ENCODE measurements around the gene TANC1.

The TANC1 gene

GRCh38 chr2:158968396-158969161 is at the start of gene TANC1:
Gene TANC1, plus strand, starts transcription at chr2:158968640. Its CDS starts 97,271 bp downstream, at chr2:159065911.
- peak; percentile 88 to 90 for DNase-seq
- TF ChIP-seq POLR2A (IDR thresholded peaks at IDR 0.05; ENCODE audit: low read length) = peak; percentile 80
- no peak for TF ChIP-seq GATA1 (IDR thresholded peaks at IDR 0.05; ENCODE audit: low read depth, low read length)

DNA sequence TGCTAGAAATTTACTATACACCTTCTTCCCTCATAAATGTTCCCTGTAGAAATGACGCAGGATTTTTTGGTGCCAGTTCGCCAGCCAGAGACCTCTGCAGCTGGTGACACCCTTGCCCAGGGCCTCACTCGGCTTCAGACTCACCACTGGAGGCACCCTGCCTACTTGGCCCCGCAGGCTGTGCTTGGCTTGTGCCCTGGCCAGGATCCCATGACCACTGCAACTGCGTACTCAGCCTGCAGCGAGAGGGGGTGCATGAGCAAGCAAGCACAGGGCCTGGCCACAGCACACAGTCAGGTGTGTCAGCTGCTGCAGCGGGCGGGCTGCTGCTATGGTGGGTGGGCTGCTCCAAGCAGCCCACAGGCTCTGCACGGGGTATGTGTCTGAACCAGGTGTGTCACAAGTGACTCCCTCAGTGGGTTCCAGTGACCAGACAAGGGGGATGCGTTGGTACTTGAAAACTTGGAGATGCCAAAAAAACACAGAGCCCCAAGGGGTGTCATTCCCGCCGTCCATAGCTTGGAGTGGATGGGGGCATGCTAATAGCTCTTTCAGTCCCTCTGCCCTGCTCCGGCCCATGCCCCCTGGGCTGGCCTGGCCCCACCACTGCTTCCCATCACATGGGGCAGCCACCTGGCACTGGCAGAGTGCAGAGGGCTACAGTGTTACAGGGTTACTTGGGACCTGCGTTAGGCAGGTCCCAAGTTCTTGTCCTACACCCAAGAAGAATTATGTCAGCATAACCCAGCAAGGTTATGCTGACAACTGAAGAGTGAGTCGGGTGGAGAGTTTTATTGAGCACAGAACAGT is 46.6 kb upstream of the TANC1 start:
- TF ChIP-seq GATA1 (IDR thresholded peaks at IDR 0.05; ENCODE audit: low read depth, low read length) = no peak
- TF ChIP-seq POLR2A (IDR thresholded peaks at IDR 0.05; ENCODE audit: low read length) = no peak
- DNase-seq = no peak

GRCh38 chr2:158922601-158923000 is 45.8 kb upstream of the TANC1 start:
- DNase-seq = no peak
- TF ChIP-seq POLR2A (IDR thresholded peaks at IDR 0.05; ENCODE audit: low read length) = no peak
- TF ChIP-seq GATA1 (IDR thresholded peaks at IDR 0.05; ENCODE audit: low read depth, low read length) = no peak

DNA sequence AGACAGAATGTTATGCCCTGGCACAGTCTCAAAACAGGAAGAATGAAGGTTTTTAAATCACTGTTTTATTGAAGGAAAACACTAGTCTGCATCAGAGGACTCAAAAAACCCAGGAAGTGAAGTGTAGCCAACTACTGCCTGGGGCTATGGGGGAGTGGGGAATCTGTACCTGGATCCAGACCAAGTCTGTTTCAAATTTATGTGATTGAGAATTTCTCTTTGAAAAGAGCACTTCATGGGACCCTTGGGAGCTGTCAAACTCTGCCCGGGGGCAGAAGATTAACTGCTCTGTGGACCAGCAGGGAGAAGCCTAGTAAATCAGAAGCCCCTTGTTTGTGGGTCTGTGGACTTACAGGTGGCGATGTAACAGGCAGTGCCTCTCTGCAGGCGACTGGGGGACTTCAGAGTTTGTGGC is 45.3 kb upstream of the TANC1 start:
- DNase-seq = no peak
- TF ChIP-seq GATA1 (IDR thresholded peaks at IDR 0.05; ENCODE audit: low read depth, low read length) (no peak), POLR2A (IDR thresholded peaks at IDR 0.05; ENCODE audit: low read length) (no peak)

GRCh38 chr2:158923641-158924040 is 44.8 kb upstream of the TANC1 start:
- DNase-seq = no peak
- TF ChIP-seq GATA1 (IDR thresholded peaks at IDR 0.05; ENCODE audit: low read depth, low read length) (no peak), POLR2A (IDR thresholded peaks at IDR 0.05; ENCODE audit: low read length) (no peak)

GRCh38 chr2:158926478-158926948 is 41.9 kb upstream of the TANC1 start:
- no peak for TF ChIP-seq GATA1 (IDR thresholded peaks at IDR 0.05; ENCODE audit: low read depth, low read length)
- no peak for TF ChIP-seq POLR2A (IDR thresholded peaks at IDR 0.05; ENCODE audit: low read length)
- DNase-seq = no peak

GRCh38 chr2:158928515-158928914 is 39.9 kb upstream of the TANC1 start:
- DNase-seq = no peak
- TF ChIP-seq POLR2A (IDR thresholded peaks at IDR 0.05; ENCODE audit: low read length) (no peak), GATA1 (IDR thresholded peaks at IDR 0.05; ENCODE audit: low read depth, low read length) (no peak)

DNA sequence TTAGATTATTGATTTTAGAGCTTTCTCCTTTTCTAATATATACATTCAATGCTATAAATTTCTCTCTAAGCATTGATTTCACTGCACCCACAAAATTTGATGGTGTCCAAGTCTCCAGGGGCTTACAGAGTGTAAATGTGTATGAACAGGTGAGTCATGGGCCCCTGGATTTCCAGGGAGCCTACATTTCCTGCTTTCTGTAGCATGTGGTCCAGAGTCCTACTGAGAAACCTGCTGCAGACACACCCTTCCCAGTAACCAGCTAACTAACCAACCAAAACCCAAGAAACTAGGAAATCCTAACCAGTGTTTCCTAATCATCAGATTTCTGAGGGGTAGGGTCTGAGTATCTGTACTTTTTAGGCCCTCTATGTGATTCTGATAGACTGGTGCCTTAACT is 39.5 kb upstream of the TANC1 start:
- TF ChIP-seq GATA1 (IDR thresholded peaks at IDR 0.05; ENCODE audit: low read depth, low read length) = no peak
- no peak for TF ChIP-seq POLR2A (IDR thresholded peaks at IDR 0.05; ENCODE audit: low read length)
- DNase-seq = no peak

GRCh38 chr2:158931572-158931971 is 36.9 kb upstream of the TANC1 start:
- DNase-seq = no peak

DNA sequence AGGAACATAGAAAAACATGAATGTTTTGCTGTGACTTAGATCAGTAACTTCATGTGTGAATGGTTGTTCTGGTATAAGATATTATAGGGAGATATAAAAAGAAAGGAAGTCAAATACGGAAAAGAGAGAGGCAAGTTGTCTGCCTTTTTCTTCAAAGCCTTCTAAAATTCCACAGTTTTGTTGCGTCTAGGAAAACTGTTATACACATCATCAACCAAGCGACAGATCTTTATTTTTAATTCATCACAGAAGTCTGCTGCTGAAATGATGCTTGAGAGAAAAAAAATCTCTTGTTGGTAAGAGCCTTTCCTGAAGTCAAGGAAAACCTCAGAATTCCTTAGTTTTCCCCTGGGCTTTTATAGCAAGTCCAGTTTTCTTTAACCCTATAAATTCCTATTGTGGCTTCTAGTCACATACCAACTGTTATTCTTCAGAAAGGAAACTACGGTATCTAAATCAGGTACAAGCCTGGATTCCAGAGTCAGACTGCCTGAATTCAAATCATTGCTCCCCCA is 36.3 kb upstream of the TANC1 start:
- TF ChIP-seq GATA1 (IDR thresholded peaks at IDR 0.05; ENCODE audit: low read depth, low read length) (no peak), POLR2A (IDR thresholded peaks at IDR 0.05; ENCODE audit: low read length) (no peak)
- no peak for DNase-seq

More at GRCh38 chr2:158931572-158931971, 36.9 kb upstream of the TANC1 start:
- TF ChIP-seq GATA1 (IDR thresholded peaks at IDR 0.05; ENCODE audit: low read depth, low read length) (no peak), POLR2A (IDR thresholded peaks at IDR 0.05; ENCODE audit: low read length) (no peak)

- TF ChIP-seq GATA1 (IDR thresholded peaks at IDR 0.05; ENCODE audit: low read depth, low read length) = no peak
- no peak for TF ChIP-seq POLR2A (IDR thresholded peaks at IDR 0.05; ENCODE audit: low read length)
- DNase-seq = no peak
Measured at GRCh38 chr2:158934170-158934569, 34.3 kb upstream of the TANC1 start.

GRCh38 chr2:158935617-158936016 is 32.8 kb upstream of the TANC1 start:
- TF ChIP-seq POLR2A (IDR thresholded peaks at IDR 0.05; ENCODE audit: low read length) = no peak
- TF ChIP-seq GATA1 (IDR thresholded peaks at IDR 0.05; ENCODE audit: low read depth, low read length) = no peak
- no peak for DNase-seq

DNA sequence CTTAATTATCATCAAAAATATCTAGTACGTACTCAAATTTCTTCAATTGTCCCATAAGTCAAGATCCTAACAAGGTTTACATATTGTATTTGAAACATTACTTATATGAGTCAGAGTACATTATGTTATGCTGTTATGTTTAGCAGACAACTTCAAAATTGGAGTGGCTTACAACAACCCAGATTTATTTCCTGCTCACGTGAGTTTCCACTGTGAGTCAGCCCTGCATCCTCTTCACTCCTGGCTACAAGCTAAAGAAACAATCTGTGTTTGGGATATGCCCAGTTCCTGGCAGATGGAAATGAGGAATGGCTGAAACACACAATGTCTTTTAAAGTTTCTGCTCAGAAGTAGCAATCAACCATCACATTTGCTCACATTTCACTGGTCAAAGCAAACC is 31.5 kb upstream of the TANC1 start:
- TF ChIP-seq POLR2A (IDR thresholded peaks at IDR 0.05; ENCODE audit: low read length) (no peak), GATA1 (IDR thresholded peaks at IDR 0.05; ENCODE audit: low read depth, low read length) (no peak)
- DNase-seq = no peak

GRCh38 chr2:158940356-158940755 is 28.1 kb upstream of the TANC1 start:
- DNase-seq = no peak
- no peak for TF ChIP-seq GATA1 (IDR thresholded peaks at IDR 0.05; ENCODE audit: low read depth, low read length)
- no peak for TF ChIP-seq POLR2A (IDR thresholded peaks at IDR 0.05; ENCODE audit: low read length)

All from erythroblast (primary cell).